HG03571 (cell line): Measurements from ENCODE around the gene KANSL1.

Experiments
- ATAC-seq: cut with Tn5 transposase; IDR thresholded peaks from one replicate; pipeline ENCODE4 v1.9.1; 2021; ENCODE audit not compliant: unreplicated experiment

The KANSL1 gene

GRCh38 chr17:46141645-46142044 lies 51.6 kb downstream of the KANSL1 start:
- no peak for ATAC-seq

GRCh38 chr17:46140645-46141197 lies 52.5 kb downstream of the KANSL1 start:
- ATAC-seq = no peak

GRCh38 chr17:46139432-46140210 lies 53.6 kb downstream of the KANSL1 start:
- ATAC-seq = no peak

- no peak for ATAC-seq
These were observed 54.8 kb downstream of the KANSL1 start for GRCh38 chr17:46138473-46138872.

- ATAC-seq = no peak
These were observed 56.4 kb downstream of the KANSL1 start for GRCh38 chr17:46136820-46137219.

- no peak for ATAC-seq
These were observed 57.2 kb downstream of the KANSL1 start for GRCh38 chr17:46135879-46136563.

GRCh38 chr17:46135126-46135812 lies 58.0 kb downstream of the KANSL1 start:
- ATAC-seq = no peak

GRCh38 chr17:46129302-46129701 lies 63.9 kb downstream of the KANSL1 start:
- no peak for ATAC-seq

- ATAC-seq = no peak
These were observed 64.8 kb downstream of the KANSL1 start for GRCh38 chr17:46128453-46128852.

GRCh38 chr17:46127524-46127923 lies 65.7 kb downstream of the KANSL1 start:
- ATAC-seq = no peak

GRCh38 chr17:46126840-46127239 lies 66.4 kb downstream of the KANSL1 start:
- ATAC-seq = no peak

GRCh38 chr17:46125831-46126230 lies 67.4 kb downstream of the KANSL1 start:
- no peak for ATAC-seq

GRCh38 chr17:46124695-46125592 lies 68.3 kb downstream of the KANSL1 start:
- no peak for ATAC-seq

- no peak for ATAC-seq
These were observed 69.6 kb downstream of the KANSL1 start for GRCh38 chr17:46123607-46124006.

GRCh38 chr17:46122486-46122871 lies 70.8 kb downstream of the KANSL1 start:
- ATAC-seq = no peak

GRCh38 chr17:46121841-46122485 lies 71.3 kb downstream of the KANSL1 start:
- no peak for ATAC-seq

GRCh38 chr17:46121165-46121764 lies 72.0 kb downstream of the KANSL1 start:
- no peak for ATAC-seq

- ATAC-seq = no peak
These were observed 72.7 kb downstream of the KANSL1 start for GRCh38 chr17:46120537-46120936.

GRCh38 chr17:46120078-46120477 lies 73.2 kb downstream of the KANSL1 start:
- ATAC-seq = no peak

- ATAC-seq = no peak
These were observed 74.3 kb downstream of the KANSL1 start for GRCh38 chr17:46118964-46119363.
